SK-N-SH treated with all-trans-retinoic acid at 6 μM for 48 hours (cell line): Measurements from ENCODE around the gene ACP1.

Source experiments
- ATAC-seq: fragments of 200-7000 bp; cut with Tn5 transposase; 3 replicates; pipeline ENCODE4 v1.9.1; 2020; ENCODE audit warnings: mild to moderate bottlenecking, moderate library complexity
- ARNTL ChIP-seq: fragments of 450-650 bp; formaldehyde crosslinking; IDR thresholded peaks from 2 replicates; pipeline ENCODE4 v1.5.0; 2020; ENCODE audit warnings: low read depth, mild to moderate bottlenecking, moderate library complexity, borderline replicate concordance
- BACH2 ChIP-seq: fragments of 250-450 bp; sonication (Bioruptor Pico); IDR thresholded peaks from 2 replicates; pipeline ENCODE4 v1.9.0; 2021; ENCODE audit warnings: mild to moderate bottlenecking, borderline replicate concordance
- ESRRG ChIP-seq: fragments of 250-450 bp; sonication (Bioruptor Pico); IDR thresholded peaks from 2 replicates; pipeline ENCODE4 v1.6.1; 2021; ENCODE audit warnings: mild to moderate bottlenecking
- GLIS3 ChIP-seq: fragments of 250-450 bp; sonication (Bioruptor Pico); IDR thresholded peaks from 2 replicates; pipeline ENCODE4 v1.5.0; 2020; ENCODE audit warnings: mild to moderate bottlenecking, moderate library complexity
- ISL1 ChIP-seq: fragments of 250-450 bp; sonication (Bioruptor Pico); IDR thresholded peaks from 2 replicates; pipeline ENCODE4 v2.1.2; 2022; ENCODE audit warnings: mild to moderate bottlenecking, moderate library complexity
- OSR1 ChIP-seq: fragments of 250-450 bp; sonication (Bioruptor Pico); IDR thresholded peaks from 2 replicates; pipeline ENCODE4 v1.8.0; 2022; ENCODE audit warnings: moderate library complexity, mild to moderate bottlenecking, inconsistent platforms
- POU6F1 ChIP-seq: fragments of 250-450 bp; sonication (Bioruptor Pico); IDR thresholded peaks from 2 replicates; pipeline ENCODE4 v1.8.0; 2021; ENCODE audit warnings: low read depth, mild to moderate bottlenecking, moderate library complexity, borderline replicate concordance
- PPARA ChIP-seq: fragments of 250-450 bp; sonication (Bioruptor Pico); IDR thresholded peaks from 2 replicates; pipeline ENCODE4 v1.5.0; 2020; ENCODE audit warnings: mild to moderate bottlenecking, borderline replicate concordance
- RARB ChIP-seq: fragments of 250-450 bp; sonication (Bioruptor Pico); IDR thresholded peaks from 2 replicates; pipeline ENCODE4 v1.8.0; 2021; ENCODE audit warnings: mild to moderate bottlenecking, moderate library complexity
- SNAI2 ChIP-seq: fragments of 250-450 bp; sonication (Bioruptor Pico); IDR thresholded peaks from 2 replicates; pipeline ENCODE4 v1.5.0; 2020; ENCODE audit warnings: mild to moderate bottlenecking, moderate library complexity
- TCF4 ChIP-seq: fragments of 250-450 bp; sonication (Bioruptor Pico); IDR thresholded peaks from 2 replicates; pipeline ENCODE4 v1.8.0; 2021; ENCODE audit warnings: mild to moderate bottlenecking, moderate library complexity, borderline replicate concordance
- TOX ChIP-seq: fragments of 250-450 bp; sonication (Bioruptor Pico); IDR thresholded peaks from 2 replicates; pipeline ENCODE4 v1.8.0; 2021; ENCODE audit warnings: mild to moderate bottlenecking, moderate library complexity, borderline replicate concordance
- ZC3H10 ChIP-seq: fragments of 250-450 bp; sonication (Bioruptor Pico); IDR thresholded peaks from 2 replicates; pipeline ENCODE4 v1.5.1; 2021; ENCODE audit warnings: mild to moderate bottlenecking, moderate library complexity
- ZFP3 ChIP-seq: fragments of 250-450 bp; sonication (Bioruptor Pico); IDR thresholded peaks from 2 replicates; pipeline ENCODE4 v1.5.0; 2020; ENCODE audit warnings: mild to moderate bottlenecking, moderate library complexity
- ZFP30 ChIP-seq: fragments of 450-650 bp; formaldehyde crosslinking; IDR thresholded peaks from 2 replicates; pipeline ENCODE4 v1.5.0; 2022; ENCODE audit warnings: mild to moderate bottlenecking, moderate library complexity
- ZNF565 ChIP-seq: fragments of 450-650 bp; formaldehyde crosslinking; conservative IDR thresholded peaks from 2 replicates; pipeline ENCODE4 v1.5.0; 2020; ENCODE audit warnings: low read depth, mild to moderate bottlenecking, moderate library complexity
- ZNF70 ChIP-seq: fragments of 450-650 bp; formaldehyde crosslinking; IDR thresholded peaks from 2 replicates; pipeline ENCODE4 v1.5.0; 2020; ENCODE audit warnings: mild to moderate bottlenecking, moderate library complexity
- ZNF8 ChIP-seq: fragments of 450-650 bp; formaldehyde crosslinking; IDR thresholded peaks from 2 replicates; pipeline ENCODE4 v1.5.0; 2020; ENCODE audit warnings: mild to moderate bottlenecking, moderate library complexity
- TF ChIP-seq, protein P1 (sequence below): fragments of 250-450 bp; sonication (Bioruptor Pico); IDR thresholded peaks from 2 replicates; pipeline ENCODE4 v1.5.1; 2021; ENCODE audit warnings: mild to moderate bottlenecking, moderate library complexity
- TF ChIP-seq, protein P2 (sequence below): fragments of 250-450 bp; sonication (Bioruptor Pico); IDR thresholded peaks from 2 replicates; pipeline ENCODE4 v1.8.0; 2020; ENCODE audit warnings: mild to moderate bottlenecking, moderate library complexity, borderline replicate concordance
- TF ChIP-seq, protein P3 (sequence below): fragments of 250-450 bp; sonication (Bioruptor Pico); IDR thresholded peaks from 2 replicates; pipeline ENCODE4 v1.5.0; 2020; ENCODE audit warnings: mild to moderate bottlenecking, moderate library complexity

The ACP1 gene

DNA sequence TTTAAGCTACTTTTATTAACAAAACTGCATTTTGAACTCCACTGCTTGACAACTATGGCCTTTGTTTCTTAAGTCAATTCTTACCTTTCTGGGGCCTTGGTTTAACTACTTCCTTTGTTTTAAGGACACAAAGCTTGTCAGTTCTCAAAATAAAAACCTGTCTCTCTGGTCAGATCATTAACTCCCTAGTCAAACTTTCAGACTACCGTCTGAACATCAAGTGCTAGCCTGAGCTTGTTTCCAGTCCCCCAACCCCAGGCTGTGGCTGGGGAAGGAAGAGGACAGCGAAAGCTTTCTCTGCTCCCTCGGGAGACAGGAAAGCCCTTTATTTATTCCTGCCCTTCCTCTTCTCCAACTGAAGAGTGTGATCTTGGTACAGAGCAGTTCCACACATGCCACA is 2.6 kb upstream of the ACP1 start:
- TF ChIP-seq, protein P1, sequence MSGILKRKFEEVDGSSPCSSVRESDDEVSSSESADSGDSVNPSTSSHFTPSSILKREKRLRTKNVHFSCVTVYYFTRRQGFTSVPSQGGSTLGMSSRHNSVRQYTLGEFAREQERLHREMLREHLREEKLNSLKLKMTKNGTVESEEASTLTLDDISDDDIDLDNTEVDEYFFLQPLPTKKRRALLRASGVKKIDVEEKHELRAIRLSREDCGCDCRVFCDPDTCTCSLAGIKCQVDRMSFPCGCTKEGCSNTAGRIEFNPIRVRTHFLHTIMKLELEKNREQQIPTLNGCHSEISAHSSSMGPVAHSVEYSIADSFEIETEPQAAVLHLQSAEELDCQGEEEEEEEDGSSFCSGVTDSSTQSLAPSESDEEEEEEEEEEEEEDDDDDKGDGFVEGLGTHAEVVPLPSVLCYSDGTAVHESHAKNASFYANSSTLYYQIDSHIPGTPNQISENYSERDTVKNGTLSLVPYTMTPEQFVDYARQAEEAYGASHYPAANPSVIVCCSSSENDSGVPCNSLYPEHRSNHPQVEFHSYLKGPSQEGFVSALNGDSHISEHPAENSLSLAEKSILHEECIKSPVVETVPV, result no peak
- TF ChIP-seq ISL1 (CRISPR knock-in tag) (no peak), ARNTL (CRISPR knock-in tag) (no peak), ZFP3 (CRISPR knock-in tag) (no peak)
- no peak for ATAC-seq

DNA sequence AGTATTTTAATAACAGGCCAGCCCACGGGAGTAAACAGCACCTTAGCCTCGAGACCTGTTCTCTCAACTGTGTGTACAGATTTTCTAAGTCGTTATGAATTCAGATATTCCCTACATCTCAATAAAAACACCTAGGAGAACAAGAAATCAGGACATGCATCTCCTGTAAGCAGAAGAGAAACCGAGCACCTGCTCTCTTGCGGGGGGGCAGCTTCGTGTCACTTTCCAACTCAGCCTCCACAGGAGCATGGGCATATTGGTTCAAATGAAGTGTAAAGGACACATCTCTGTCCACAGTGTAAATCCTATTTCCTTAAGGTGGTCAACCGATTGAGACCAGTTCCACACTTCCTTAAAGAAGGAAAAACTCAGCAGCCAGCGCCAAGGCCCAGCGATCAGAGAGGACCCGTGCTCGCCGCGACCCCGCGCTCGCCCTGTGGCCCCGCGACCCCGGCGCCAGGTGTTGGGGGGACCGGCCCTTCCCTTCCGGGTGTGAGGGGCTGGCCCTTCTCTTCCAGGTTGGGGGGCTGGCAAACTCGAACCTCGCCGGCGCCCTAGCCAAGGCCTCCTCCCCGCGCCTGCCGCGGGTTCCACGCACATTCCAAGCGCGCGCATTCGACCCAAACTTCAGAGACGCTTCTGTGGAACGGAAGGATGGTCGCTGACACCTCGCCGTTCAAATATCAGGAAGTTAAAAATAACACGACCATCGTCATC is 1.6 kb upstream of the ACP1 start:
- no peak for ATAC-seq
- no peak for TF ChIP-seq RARB
- TF ChIP-seq ZNF8, result no peak
- TF ChIP-seq PPARA, result no peak
- TF ChIP-seq, protein P2, sequence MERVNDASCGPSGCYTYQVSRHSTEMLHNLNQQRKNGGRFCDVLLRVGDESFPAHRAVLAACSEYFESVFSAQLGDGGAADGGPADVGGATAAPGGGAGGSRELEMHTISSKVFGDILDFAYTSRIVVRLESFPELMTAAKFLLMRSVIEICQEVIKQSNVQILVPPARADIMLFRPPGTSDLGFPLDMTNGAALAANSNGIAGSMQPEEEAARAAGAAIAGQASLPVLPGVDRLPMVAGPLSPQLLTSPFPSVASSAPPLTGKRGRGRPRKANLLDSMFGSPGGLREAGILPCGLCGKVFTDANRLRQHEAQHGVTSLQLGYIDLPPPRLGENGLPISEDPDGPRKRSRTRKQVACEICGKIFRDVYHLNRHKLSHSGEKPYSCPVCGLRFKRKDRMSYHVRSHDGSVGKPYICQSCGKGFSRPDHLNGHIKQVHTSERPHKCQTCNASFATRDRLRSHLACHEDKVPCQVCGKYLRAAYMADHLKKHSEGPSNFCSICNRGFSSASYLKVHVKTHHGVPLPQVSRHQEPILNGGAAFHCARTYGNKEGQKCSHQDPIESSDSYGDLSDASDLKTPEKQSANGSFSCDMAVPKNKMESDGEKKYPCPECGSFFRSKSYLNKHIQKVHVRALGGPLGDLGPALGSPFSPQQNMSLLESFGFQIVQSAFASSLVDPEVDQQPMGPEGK (CRISPR knock-in tag), result no peak
- TF ChIP-seq ZNF70 (CRISPR knock-in tag), result no peak
- no peak for TF ChIP-seq ZFP3 (CRISPR knock-in tag)
- TF ChIP-seq POU6F1 (CRISPR knock-in tag), result no peak
- no peak for TF ChIP-seq GLIS3 (CRISPR knock-in tag)
- no peak for TF ChIP-seq OSR1 (CRISPR knock-in tag)
- no peak for TF ChIP-seq TOX (CRISPR knock-in tag)
- TF ChIP-seq TCF4, result no peak
- TF ChIP-seq ZNF565 (CRISPR knock-in tag), result no peak
- TF ChIP-seq BACH2 (CRISPR knock-in tag), result no peak
- no peak for TF ChIP-seq SNAI2 (CRISPR knock-in tag)
- TF ChIP-seq, protein P3, sequence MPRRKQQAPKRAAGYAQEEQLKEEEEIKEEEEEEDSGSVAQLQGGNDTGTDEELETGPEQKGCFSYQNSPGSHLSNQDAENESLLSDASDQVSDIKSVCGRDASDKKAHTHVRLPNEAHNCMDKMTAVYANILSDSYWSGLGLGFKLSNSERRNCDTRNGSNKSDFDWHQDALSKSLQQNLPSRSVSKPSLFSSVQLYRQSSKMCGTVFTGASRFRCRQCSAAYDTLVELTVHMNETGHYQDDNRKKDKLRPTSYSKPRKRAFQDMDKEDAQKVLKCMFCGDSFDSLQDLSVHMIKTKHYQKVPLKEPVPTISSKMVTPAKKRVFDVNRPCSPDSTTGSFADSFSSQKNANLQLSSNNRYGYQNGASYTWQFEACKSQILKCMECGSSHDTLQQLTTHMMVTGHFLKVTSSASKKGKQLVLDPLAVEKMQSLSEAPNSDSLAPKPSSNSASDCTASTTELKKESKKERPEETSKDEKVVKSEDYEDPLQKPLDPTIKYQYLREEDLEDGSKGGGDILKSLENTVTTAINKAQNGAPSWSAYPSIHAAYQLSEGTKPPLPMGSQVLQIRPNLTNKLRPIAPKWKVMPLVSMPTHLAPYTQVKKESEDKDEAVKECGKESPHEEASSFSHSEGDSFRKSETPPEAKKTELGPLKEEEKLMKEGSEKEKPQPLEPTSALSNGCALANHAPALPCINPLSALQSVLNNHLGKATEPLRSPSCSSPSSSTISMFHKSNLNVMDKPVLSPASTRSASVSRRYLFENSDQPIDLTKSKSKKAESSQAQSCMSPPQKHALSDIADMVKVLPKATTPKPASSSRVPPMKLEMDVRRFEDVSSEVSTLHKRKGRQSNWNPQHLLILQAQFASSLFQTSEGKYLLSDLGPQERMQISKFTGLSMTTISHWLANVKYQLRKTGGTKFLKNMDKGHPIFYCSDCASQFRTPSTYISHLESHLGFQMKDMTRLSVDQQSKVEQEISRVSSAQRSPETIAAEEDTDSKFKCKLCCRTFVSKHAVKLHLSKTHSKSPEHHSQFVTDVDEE (CRISPR knock-in tag), result no peak
- no peak for TF ChIP-seq ZC3H10
- TF ChIP-seq ARNTL (CRISPR knock-in tag), result no peak
- TF ChIP-seq, protein P1, result no peak
- no peak for TF ChIP-seq ZFP30

- peak; percentile 54 for ATAC-seq
- no peak for TF ChIP-seq POU6F1 (CRISPR knock-in tag)
- TF ChIP-seq ESRRG (CRISPR knock-in tag), result no peak
- TF ChIP-seq PPARA, result no peak
- no peak for TF ChIP-seq BACH2 (CRISPR knock-in tag)
- TF ChIP-seq ARNTL (CRISPR knock-in tag), result no peak
- TF ChIP-seq, protein P1, result no peak
- no peak for TF ChIP-seq ZNF8
Observed at GRCh38 chr2:263774-264492, 814 bp upstream of the ACP1 start, which contains the start of gene SH3YL1. SH3YL1 (minus strand) TSS chr2:264032; CDS start chr2:263984, 48 bp downstream.
